B cell (primary cell): ENCODE measurements around the gene RCC2. TPM values are rescaled to one million over a fixed set of nuclear protein-coding genes. Genes with fewer than 3 reads are reported as not detected.

Source experiments
- ATAC-seq: fragments of 200-7000 bp; cut with Tn5 transposase; one replicate; pipeline ENCODE4 v1.10.0; 2021; ENCODE audit warnings: low read depth, mild to moderate bottlenecking, moderate number of reproducible peaks, moderate library complexity
- CTCF ChIA-PET: fragments of 350-600 bp; sonication (Branson Sonifier 250); formaldehyde crosslinking; loops from one replicate; lab custom pipeline; 2021; ENCODE audit warnings: antibody characterized with exemption, inconsistent platforms; lab: Charles Lee
- POLR2A ChIA-PET: fragments of 350-600 bp; sonication (Branson Sonifier 250); formaldehyde crosslinking; loops from one replicate; lab custom pipeline; 2021; ENCODE audit warnings: antibody characterized with exemption; lab: Charles Lee
- DNase-seq: peaks from one replicate; pipeline ENCODE4 v3.0.0; 2013
- H2AFZ ChIP-seq: 2 replicates; pipeline ENCODE4 v1.6.1; 2012; ENCODE audit warnings: mild to moderate bottlenecking, low read depth, low read length; ENCODE audit not compliant: insufficient read depth, poor library complexity, severe bottlenecking
- H3K27ac ChIP-seq, 2 donors: 1 replicate in 1 of 2; 2 replicates in 1 of 2; pipeline ENCODE4 v1.5.1; 2012 to 2013; ENCODE audit warnings: low read length in 2 of 2, mild to moderate bottlenecking in 2 of 2, moderate library complexity in 1 of 2
- H3K27me3 ChIP-seq, 4 experiments: fragments of 200-600 bp in 1 of 4; sonication (generic) in 1 of 4; replicated peaks in 1 of 4; 1 replicate in 2 of 4; 2 replicates in 2 of 4; pipeline versions ENCODE4 v1.6.1 to v1.7.0; 2013 to 2016; ENCODE audit warnings: low read length in 3 of 4, mild to moderate bottlenecking in 2 of 4, mixed read lengths in 1 of 4, moderate library complexity in 1 of 4; ENCODE audit not compliant: insufficient read depth in 4 of 4, control insufficient read depth in 3 of 4; ENCODE audit errors: control extremely low read depth in 1 of 4
- H3K36me3 ChIP-seq, 2 experiments: replicated peaks in 1 of 2; 1 replicate in 1 of 2; 2 replicates in 1 of 2; pipeline versions ENCODE4 v1.6.1 to v1.7.1; 2013; ENCODE audit warnings: low read length in 1 of 2; ENCODE audit not compliant: insufficient read depth in 2 of 2, control insufficient read depth in 1 of 2; ENCODE audit errors: control extremely low read depth in 1 of 2, extremely low read depth in 1 of 2
- H3K4me1 ChIP-seq, 2 donors: fragments of 200-600 bp in 1 of 2; sonication (generic) in 1 of 2; 1 replicate in 1 of 2; 2 replicates in 1 of 2; pipeline versions ENCODE4 v1.5.1 to v1.6.1; 2013 to 2017; ENCODE audit warnings: low read length in 2 of 2; ENCODE audit not compliant: control insufficient read depth in 2 of 2, insufficient read depth in 2 of 2
- H3K4me2 ChIP-seq: replicated peaks from 2 replicates; pipeline ENCODE3; 2012; ENCODE audit warnings: mild to moderate bottlenecking, low read depth, low read length; ENCODE audit not compliant: poor library complexity, severe bottlenecking
- H3K4me3 ChIP-seq, 5 experiments: fragments of 200-600 bp in 1 of 5; sonication (generic) in 1 of 5; 1 replicate in 3 of 5; 2 replicates in 2 of 5; pipeline versions ENCODE4 v1.5.1 to v1.7.0; 2011 to 2016; ENCODE audit warnings: low read length in 4 of 5, mild to moderate bottlenecking in 4 of 5, low read depth in 2 of 5, control low read depth in 1 of 5, moderate library complexity in 1 of 5; ENCODE audit not compliant: insufficient read depth in 1 of 5; ENCODE audit errors: control extremely low read depth in 1 of 5, extremely low read depth in 1 of 5
- H3K79me2 ChIP-seq: fragments of 200-600 bp; sonication (generic); one replicate; pipeline ENCODE4 v1.6.0; 2016; ENCODE audit warnings: low read length; ENCODE audit not compliant: control insufficient read depth, insufficient read depth
- H3K9ac ChIP-seq: fragments of 200-600 bp; sonication (generic); 2 replicates; pipeline ENCODE4 v1.6.1; 2017; ENCODE audit warnings: mild to moderate bottlenecking, low read length, moderate library complexity
- H3K9me3 ChIP-seq, 3 donors: one replicate each; pipeline versions ENCODE4 v1.6.1 to v1.7.1; 2013; ENCODE audit warnings: low read length in 2 of 3; ENCODE audit not compliant: control insufficient read depth in 2 of 3, insufficient read depth in 1 of 3; ENCODE audit errors: control extremely low read depth in 1 of 3
- H4K20me1 ChIP-seq: 2 replicates; pipeline ENCODE4 v1.6.0; 2012; ENCODE audit warnings: mild to moderate bottlenecking, low read length; ENCODE audit not compliant: insufficient read depth, control insufficient read depth, poor library complexity, severe bottlenecking
- H3K27ac Mint-ChIP-seq: one replicate; pipeline ENCODE4 v1.8.0; 2021; ENCODE audit warnings: mixed read lengths
- H3K27me3 Mint-ChIP-seq: one replicate; pipeline ENCODE4 v1.8.0; 2021; ENCODE audit warnings: mixed read lengths
- H3K4me1 Mint-ChIP-seq: one replicate; pipeline ENCODE4 v1.8.0; 2021; ENCODE audit warnings: mixed read lengths
- H3K4me3 Mint-ChIP-seq: one replicate; pipeline ENCODE4 v1.8.0; 2021; ENCODE audit warnings: mixed read lengths
- H3K9me3 Mint-ChIP-seq: one replicate; pipeline ENCODE4 v1.8.0; 2022; ENCODE audit warnings: mixed read lengths; ENCODE audit not compliant: insufficient read depth
- EZH2 ChIP-seq: IDR thresholded peaks from 2 replicates; pipeline ENCODE4 v1.6.1; 2012; ENCODE audit warnings: borderline replicate concordance, low read depth, mild to moderate bottlenecking, moderate library complexity, low read length; ENCODE audit not compliant: insufficient read depth, poor library complexity, severe bottlenecking
- WGBS: methylation state at CpG from one replicate; pipeline ENCODE4 v1.1.5; 2013; ENCODE audit warnings: missing lambda C conversion rate; ENCODE audit not compliant: insufficient coverage; 5-methylcytosine and 5-hydroxymethylcytosine counted together
- intact Hi-C: fragments of 100-400 bp; cut with micrococcal nuclease; formaldehyde crosslinking; loops from one replicate; pipeline ENCODE4 v1.10.0; 2022
- polyA plus RNA-seq: library from polyadenylated mRNA; depleted of rRNA; stranded (reverse); fragments of >200 nt; gene quantifications from 2 replicates; pipeline ENCODE4 v1.2.3, GENCODE V29; 2012
- total RNA-seq, 2 donors: library from RNA; stranded (reverse); fragments of 120-200 nt in 1 of 2; gene quantifications; 1 replicate in 1 of 2; 2 replicates in 1 of 2; pipeline versions ENCODE4 v1.2.3 to v1.2.4, GENCODE V29; 2013 to 2022
- TF ChIP-seq, protein P1 (sequence below): fragments of 200-600 bp; IDR thresholded peaks from one replicate; pipeline ENCODE4 v1.8.0; 2022; ENCODE audit warnings: antibody characterized with exemption, mild to moderate bottlenecking

The RCC2 gene
- total and polyA plus RNA-seq, 2 donors (not counting 1 experiment from before 2014, with no cell fraction given): 48.9 to 76.9 TPM

DNA sequence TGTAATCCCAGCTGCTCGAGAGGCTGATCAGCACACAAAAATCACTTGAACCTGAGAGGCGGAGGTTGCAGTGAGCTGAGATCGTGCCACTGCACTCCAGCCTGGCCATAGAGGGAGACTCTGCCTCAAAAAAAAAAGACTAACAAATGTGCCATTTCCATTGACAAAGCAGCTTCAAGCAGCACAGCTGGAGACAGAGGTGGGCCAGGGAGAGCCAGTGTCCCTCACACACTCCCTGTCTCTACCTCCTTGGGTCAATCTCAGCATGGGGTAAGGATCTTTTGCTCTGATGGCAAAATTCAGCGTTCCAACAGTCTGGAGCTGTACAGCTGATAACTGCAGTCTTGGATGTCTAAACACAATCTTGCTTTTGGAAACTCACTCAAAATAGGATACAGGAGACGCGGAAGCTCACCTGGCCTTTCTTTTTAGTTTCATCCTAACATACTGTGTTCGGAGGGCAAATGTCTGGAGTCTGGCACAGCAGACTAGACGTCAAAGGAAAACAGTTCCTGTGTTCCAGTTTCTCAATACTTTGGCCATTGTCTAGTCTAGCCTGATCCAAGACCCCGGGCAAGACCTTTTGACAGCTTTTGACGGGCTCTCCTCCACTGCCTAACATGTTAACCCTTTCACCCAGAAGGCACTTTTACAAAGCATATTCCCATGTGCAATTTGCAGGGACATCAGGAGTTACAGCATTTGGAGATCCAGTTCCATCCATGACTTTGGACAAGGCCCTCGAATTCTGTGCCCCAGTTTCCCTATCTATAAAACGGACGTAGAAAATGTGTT lies 2.9 kb downstream of the RCC2 start:
- peaks cover 64% of the 10 kb centered on the region for H3K79me2 ChIP-seq
- intact Hi-C loops: loop anchor here (10.0 kb wide), 1 partner anchor 198 kb away; no protein-coding TSS in a partner anchor
- H3K36me3 ChIP-seq: peaks cover 0 to 20% of the 10 kb centered on the region in 2 experiments
- H3K9ac ChIP-seq: peak overlapping the region; percentile 94
- no peaks in the 10 kb centered on the region for H3K9me3 ChIP-seq
- TF ChIP-seq, protein P1, sequence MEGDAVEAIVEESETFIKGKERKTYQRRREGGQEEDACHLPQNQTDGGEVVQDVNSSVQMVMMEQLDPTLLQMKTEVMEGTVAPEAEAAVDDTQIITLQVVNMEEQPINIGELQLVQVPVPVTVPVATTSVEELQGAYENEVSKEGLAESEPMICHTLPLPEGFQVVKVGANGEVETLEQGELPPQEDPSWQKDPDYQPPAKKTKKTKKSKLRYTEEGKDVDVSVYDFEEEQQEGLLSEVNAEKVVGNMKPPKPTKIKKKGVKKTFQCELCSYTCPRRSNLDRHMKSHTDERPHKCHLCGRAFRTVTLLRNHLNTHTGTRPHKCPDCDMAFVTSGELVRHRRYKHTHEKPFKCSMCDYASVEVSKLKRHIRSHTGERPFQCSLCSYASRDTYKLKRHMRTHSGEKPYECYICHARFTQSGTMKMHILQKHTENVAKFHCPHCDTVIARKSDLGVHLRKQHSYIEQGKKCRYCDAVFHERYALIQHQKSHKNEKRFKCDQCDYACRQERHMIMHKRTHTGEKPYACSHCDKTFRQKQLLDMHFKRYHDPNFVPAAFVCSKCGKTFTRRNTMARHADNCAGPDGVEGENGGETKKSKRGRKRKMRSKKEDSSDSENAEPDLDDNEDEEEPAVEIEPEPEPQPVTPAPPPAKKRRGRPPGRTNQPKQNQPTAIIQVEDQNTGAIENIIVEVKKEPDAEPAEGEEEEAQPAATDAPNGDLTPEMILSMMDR: no peak
- TF ChIP-seq EZH2: no peak
- ChIA-PET CTCF (interaction anchor here (0.9 to 1.0 kb wide), 3 partner anchors 12 to 136 kb away, joined by 3 read pairs; no protein-coding TSS in a partner anchor), POLR2A (interaction anchor here (0.6 kb wide), 1 partner anchor 8 kb away, joined by 4 read pairs; no protein-coding TSS in a partner anchor)
- Mint-ChIP-seq H3K4me3 (peak overlapping the region; percentile 74), H3K27ac (peak overlapping the region; percentile 83), H3K9me3 (no peaks in the 10 kb centered on the region), H3K27me3 (peaks cover 8% of the 10 kb centered on the region), H3K4me1 (peaks cover 58% of the 10 kb centered on the region)
- 81% methylated on average over 11 of the region's 13 CpGs for WGBS
- H4K20me1 ChIP-seq: peaks cover 72% of the 10 kb centered on the region
- DNase-seq: no peak
- H3K27ac ChIP-seq: peak overlapping the region; percentile 34 to 66
- peaks cover 0 to 6% (median 0%) of the 10 kb centered on the region in 4 experiments for H3K27me3 ChIP-seq
- H3K4me1 ChIP-seq: peaks cover 38 to 59% of the 10 kb centered on the region in 2 donors
- H3K4me3 ChIP-seq: peak overlapping the region in 4 of 5 experiments; percentile 55 to 97 (median 76)
- ATAC-seq: no peak
- H2AFZ ChIP-seq: peak overlapping the region; percentile 64
- H3K4me2 ChIP-seq: peak overlapping the region; percentile 95

DNA sequence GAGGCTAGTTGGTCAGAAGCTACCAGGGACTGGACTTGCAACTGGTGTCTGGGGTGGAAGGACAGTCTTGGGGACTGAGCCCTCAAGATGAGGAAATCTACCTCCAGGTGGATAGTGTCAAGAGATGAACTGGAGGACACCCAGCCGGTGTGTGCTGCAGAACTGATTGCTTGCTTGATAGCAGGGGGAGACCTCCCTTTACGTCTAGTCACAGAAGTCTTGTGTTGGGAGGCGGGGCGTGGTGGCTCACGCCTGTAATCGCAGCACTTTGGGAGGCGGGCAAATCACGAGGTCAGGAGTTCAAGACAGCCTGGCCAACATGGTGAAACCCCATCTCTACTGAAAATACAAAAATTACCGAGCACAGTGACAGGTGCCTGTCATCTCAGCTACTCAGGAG lies 4.9 kb downstream of the RCC2 start:
- intact Hi-C loops: loop anchor here (10.0 kb wide), 1 partner anchor 200 kb away; no protein-coding TSS in a partner anchor
- TF ChIP-seq, protein P1: no peak
- no peak for TF ChIP-seq EZH2
- Histone ChIP-seq H3K9me3 (no peaks in the 10 kb centered on the region), H3K4me1 (peaks cover 34 to 62% of the 10 kb centered on the region in 2 donors), H3K79me2 (peaks cover 81% of the 10 kb centered on the region), H3K27me3 (no peaks in the 10 kb centered on the region), H3K4me2 (peak overlapping the region; percentile 11), H3K27ac (no peak overlapping the region), H2AFZ (no peak overlapping the region), H3K4me3 (no peak overlapping the region), H3K36me3 (peaks cover 0 to 26% of the 10 kb centered on the region in 2 experiments), H4K20me1 (peaks cover 85% of the 10 kb centered on the region), H3K9ac (no peak overlapping the region)
- Mint-ChIP-seq H3K9me3 (no peaks in the 10 kb centered on the region), H3K4me1 (peaks cover 59% of the 10 kb centered on the region), H3K27me3 (no peaks in the 10 kb centered on the region), H3K27ac (peak overlapping the region; percentile 41), H3K4me3 (peak overlapping the region; percentile 52)
- 79% methylated on average over 9 of the region's 9 CpGs for WGBS
- ChIA-PET CTCF (no interaction called here), POLR2A (no interaction called here)
- DNase-seq (no peak), ATAC-seq (no peak)
